Heart left ventricle (tissue), 16 donors: ENCODE results near the gene KIRREL3. TPM values are rescaled to one million over a fixed set of nuclear protein-coding genes. Genes with fewer than 3 reads are reported as not detected.

Experiments
- ATAC-seq, 4 donors: fragments of 200-7000 bp; cut with Tn5 transposase; one replicate each; pipeline ENCODE4 v1.9.1; 2020 to 2022; ENCODE audit warnings: moderate library complexity in 4 of 4, mild to moderate bottlenecking in 3 of 4, moderate number of reproducible peaks in 1 of 4
- DNase-seq, 5 donors: peaks; one replicate each; pipeline ENCODE4 v3.0.0-alpha.2; 2020
- H3K27ac ChIP-seq, 12 donors: fragments of 200-600 bp; sonication (generic) in 4 of 12; one replicate each; pipeline versions ENCODE4 v1.5.0 to v1.8.0; 2016 to 2022; ENCODE audit warnings: mild to moderate bottlenecking in 2 of 12
- H3K27me3 ChIP-seq, 9 donors: fragments of 200-600 bp; sonication (generic) in 2 of 9; one replicate each; pipeline versions ENCODE4 v1.5.1 to v1.8.0; 2016 to 2022; ENCODE audit warnings: mild to moderate bottlenecking in 3 of 9
- H3K36me3 ChIP-seq, 9 donors: fragments of 200-600 bp; sonication (generic) in 2 of 9; one replicate each; pipeline versions ENCODE4 v1.5.0 to v1.8.0; 2018 to 2022; ENCODE audit warnings: mild to moderate bottlenecking in 2 of 9
- H3K4me1 ChIP-seq, 12 donors: fragments of 200-600 bp; sonication (generic) in 4 of 12; one replicate each; pipeline versions ENCODE4 v1.5.0 to v1.8.0; 2016 to 2022; ENCODE audit warnings: mild to moderate bottlenecking in 3 of 12
- H3K4me3 ChIP-seq, 12 donors: fragments of 200-600 bp; sonication (generic) in 4 of 12; one replicate each; pipeline versions ENCODE4 v1.5.0 to v1.8.0; 2017 to 2022; ENCODE audit warnings: mild to moderate bottlenecking in 9 of 12, moderate library complexity in 4 of 12
- H3K9me3 ChIP-seq, 12 donors: fragments of 200-600 bp; sonication (generic) in 4 of 12; one replicate each; pipeline versions ENCODE4 v1.5.0 to v1.8.0; 2016 to 2022; ENCODE audit warnings: mild to moderate bottlenecking in 1 of 12
- POLR2A ChIP-seq, 2 donors: fragments of 450-650 bp; IDR thresholded peaks; one replicate each; pipeline ENCODE4 v1.6.1; 2017; ENCODE audit warnings: antibody characterized with exemption in 2 of 2, mild to moderate bottlenecking in 2 of 2, moderate library complexity in 2 of 2
- WGBS, 4 donors: extraction: QIAGEN DNeasy Blood & Tissue Kit in 2 of 4; methylation state at CpG; one replicate each; pipeline versions ENCODE4 v1.1.5 to v1.1.7; 2013 to 2018; 5-methylcytosine and 5-hydroxymethylcytosine counted together
- intact Hi-C, 10 donors: fragments of 100-400 bp; cut with DNase I; formaldehyde crosslinking; loops; one replicate each; pipeline versions ENCODE4 v1.11.1 to v1.14.2; 2022
- polyA plus RNA-seq, 2 donors: library from polyadenylated mRNA; stranded (reverse); fragments of 200-250 nt; gene quantifications; one replicate each; pipeline ENCODE4 v1.2.3, GENCODE V29; 2013
- total RNA-seq, 9 donors: library from RNA; depleted of rRNA in 2 of 9; stranded (reverse); fragments of >200 nt in 2 of 9; fragmentation: NEBNext Ultra II Directional in 3 of 9; extraction: Animal tissue kit (Norgen Biotek cat#: 25700) in 3 of 9; gene quantifications; one replicate each; pipeline versions ENCODE4 v1.1.0 to v1.2.4, GENCODE V29; 2016 to 2023
- TF ChIP-seq, protein P1 (sequence below), 12 donors: fragments of 200-600 bp; sonication (generic) in 4 of 12; IDR thresholded peaks; one replicate each; pipeline versions ENCODE4 v1.5.0 to v1.8.0; 2018 to 2022; ENCODE audit warnings: antibody characterized with exemption in 12 of 12, mild to moderate bottlenecking in 5 of 12
- donor health status: ischemic (EF 13 %, LVEDD 7.1; RV severe dilation, severe dysfunction).
- donor health status: healthy with polysubstance abuse.
- donor health status: DM: no; HTN: yes; CAD: no.
- donor health status: DM: no; HTN: no; CAD: no.
- donor health status: ischemic (EF 25% LVEDD 6.9; RV normal size, moderate dysfunction).
- donor health status: ischemic (EF 25% LVEDD 5.7; RV mildly dilated, moderate dysfunction).
- donor health status: healthy.
- donor health status: DM: yes; HTN: yes; CAD: no.
- donor health status: ischemic (EF 35%, LVEDD 5.7; RV mildly dilated, moderate dysfunction).
- donor health status: nonischemic (EF 11% LVEDD 7.7; RV severe dilation, severe dysfunction).
- donor health status: DM: yes; HTN: yes; CAD: no.
- donor health status: PGD.
- donor health status: ischemic (EF 29% LVEDD 5.4; RV normal size, mild dysfunction).
- donor health status: nonischemic (EF 23%, LVEDD 6.1; RV moderate dilation, normal function).

KIRREL3 gene
- total and polyA plus RNA-seq, 11 donors, result 0.08 to 1.3 (median 0.27) TPM

DNA sequence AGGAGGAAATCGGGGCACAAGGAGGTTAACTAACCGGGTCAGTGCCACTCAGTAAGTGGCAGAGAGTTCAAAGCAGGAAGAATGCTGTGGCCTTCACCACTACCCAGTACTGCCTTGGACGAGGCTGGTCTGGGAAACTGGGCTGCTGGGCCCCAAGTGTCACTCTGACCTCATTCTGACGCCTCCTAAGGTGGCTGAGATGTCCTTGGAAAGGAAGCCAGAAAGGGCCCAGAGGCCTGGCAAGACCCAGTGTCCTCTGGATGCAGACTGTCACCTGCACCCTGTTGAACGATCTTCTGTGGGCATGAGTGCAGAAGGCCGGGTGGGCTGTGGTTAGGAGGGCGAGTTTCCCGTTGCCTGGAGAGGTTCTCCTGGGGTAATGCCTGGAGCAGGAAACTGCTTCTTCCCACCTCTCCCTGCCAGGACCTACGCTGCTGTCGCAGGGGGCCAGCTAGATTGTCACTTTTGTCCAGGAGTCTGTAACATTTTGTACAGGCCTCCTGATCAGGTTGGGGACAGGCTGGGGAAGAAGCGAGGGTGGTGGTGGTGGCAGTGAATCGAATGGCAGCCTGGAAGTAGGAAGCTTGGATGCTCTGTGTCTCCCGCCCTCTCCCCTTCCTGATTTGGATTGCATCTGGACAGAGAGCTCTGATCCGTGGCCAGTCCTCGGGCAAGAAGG lies 540.0 kb downstream of the KIRREL3 start:
- intact Hi-C loops, result no loop called here
- Histone ChIP-seq H3K4me1 (peaks cover 0 to 12% (median 4%) of the 10 kb centered on the region in 12 donors), H3K9me3 (no peaks in the 10 kb centered on the region), H3K27me3 (peaks cover 0 to 5% (median 0%) of the 10 kb centered on the region in 9 donors), H3K27ac (no peak overlapping the region), H3K4me3 (no peak overlapping the region), H3K36me3 (no peaks in the 10 kb centered on the region)
- DNase-seq (peak in 1 of 5 donors; percentile 47), ATAC-seq (peak in 2 of 4 donors; percentile 27 to 40)
- 72 to 81% (median 79%) methylated on average over 14 to 15 of the region's 15 CpGs for WGBS, 4 donors
- TF ChIP-seq, protein P1, sequence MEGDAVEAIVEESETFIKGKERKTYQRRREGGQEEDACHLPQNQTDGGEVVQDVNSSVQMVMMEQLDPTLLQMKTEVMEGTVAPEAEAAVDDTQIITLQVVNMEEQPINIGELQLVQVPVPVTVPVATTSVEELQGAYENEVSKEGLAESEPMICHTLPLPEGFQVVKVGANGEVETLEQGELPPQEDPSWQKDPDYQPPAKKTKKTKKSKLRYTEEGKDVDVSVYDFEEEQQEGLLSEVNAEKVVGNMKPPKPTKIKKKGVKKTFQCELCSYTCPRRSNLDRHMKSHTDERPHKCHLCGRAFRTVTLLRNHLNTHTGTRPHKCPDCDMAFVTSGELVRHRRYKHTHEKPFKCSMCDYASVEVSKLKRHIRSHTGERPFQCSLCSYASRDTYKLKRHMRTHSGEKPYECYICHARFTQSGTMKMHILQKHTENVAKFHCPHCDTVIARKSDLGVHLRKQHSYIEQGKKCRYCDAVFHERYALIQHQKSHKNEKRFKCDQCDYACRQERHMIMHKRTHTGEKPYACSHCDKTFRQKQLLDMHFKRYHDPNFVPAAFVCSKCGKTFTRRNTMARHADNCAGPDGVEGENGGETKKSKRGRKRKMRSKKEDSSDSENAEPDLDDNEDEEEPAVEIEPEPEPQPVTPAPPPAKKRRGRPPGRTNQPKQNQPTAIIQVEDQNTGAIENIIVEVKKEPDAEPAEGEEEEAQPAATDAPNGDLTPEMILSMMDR (IDR thresholded peaks at IDR 0.05), result no peak
- no peak for TF ChIP-seq POLR2A (IDR thresholded peaks at IDR 0.05)

DNA sequence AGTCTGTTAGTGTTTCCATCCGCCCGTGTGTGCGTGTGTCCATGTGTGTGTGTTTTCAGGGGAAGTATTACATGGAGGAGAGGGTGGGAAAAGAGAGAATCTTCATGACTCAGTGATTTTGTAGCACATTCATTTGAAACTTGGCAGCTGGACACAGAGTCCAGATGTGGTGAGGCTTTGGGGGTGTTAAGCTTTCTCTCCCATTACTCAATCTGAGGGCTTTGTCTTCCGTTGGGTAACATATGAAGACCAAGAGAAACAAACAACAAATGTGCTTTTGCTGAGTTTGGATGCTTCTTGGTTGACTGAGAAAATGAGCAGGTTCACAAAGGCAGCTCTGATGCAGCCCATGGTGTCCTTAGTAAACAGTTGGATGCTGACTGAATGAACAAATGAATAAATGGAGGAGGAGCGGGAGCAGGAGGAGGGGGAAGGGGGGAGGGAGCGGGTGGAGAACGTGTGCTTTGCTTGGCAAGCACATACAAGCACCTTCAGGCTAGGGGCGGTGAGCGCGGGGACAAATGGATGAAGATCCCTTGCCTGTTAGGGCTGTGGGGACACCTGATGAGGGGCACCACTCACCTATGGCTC lies 540.8 kb downstream of the KIRREL3 start:
- peaks cover 0 to 5% (median 0%) of the 10 kb centered on the region in 9 donors for H3K27me3 ChIP-seq
- ATAC-seq (peak; percentile 17 to 73 (median 50)), DNase-seq (peak in 1 of 5 donors; percentile 20)
- peaks cover 0 to 4% (median 0%) of the 10 kb centered on the region in 12 donors for H3K4me1 ChIP-seq
- TF ChIP-seq, protein P1 (IDR thresholded peaks at IDR 0.05), result no peak
- no peak for TF ChIP-seq POLR2A (IDR thresholded peaks at IDR 0.05)
- H3K4me3 ChIP-seq, result no peak overlapping the region
- no peaks in the 10 kb centered on the region for H3K9me3 ChIP-seq
- WGBS, 4 donors, result 68 to 81% (median 74%) methylated on average over 10 of the region's 10 CpGs
- intact Hi-C loops, result no loop called here
- no peaks in the 10 kb centered on the region for H3K36me3 ChIP-seq
- no peak overlapping the region for H3K27ac ChIP-seq

DNA sequence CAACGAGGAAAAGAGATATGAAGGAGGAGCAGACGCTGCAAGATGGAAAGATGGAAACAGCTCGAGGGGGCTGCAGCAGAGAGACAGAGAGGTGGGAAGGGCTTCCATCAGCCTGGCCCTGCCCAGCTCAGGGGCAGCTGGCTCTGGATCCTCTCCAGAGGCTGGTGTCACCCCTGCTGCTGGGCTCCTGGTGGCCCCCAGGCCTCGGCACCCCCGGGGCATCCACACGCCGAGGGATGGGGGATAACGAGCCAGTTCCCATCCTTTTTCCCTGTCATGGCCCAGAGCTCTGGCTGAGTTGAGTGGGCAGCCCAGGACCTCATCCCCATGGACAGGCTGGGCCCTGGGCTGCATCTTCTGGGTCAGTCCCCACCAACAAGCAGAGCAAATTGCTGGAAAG lies 542.8 kb downstream of the KIRREL3 start:
- H3K36me3 ChIP-seq, result no peaks in the 10 kb centered on the region
- no peak for DNase-seq
- H3K27me3 ChIP-seq, result peaks cover 0 to 16% (median 0%) of the 10 kb centered on the region in 9 donors
- intact Hi-C loops, result no loop called here
- H3K4me1 ChIP-seq, result no peaks in the 10 kb centered on the region
- no peak overlapping the region for H3K27ac ChIP-seq
- no peak overlapping the region for H3K4me3 ChIP-seq
- ATAC-seq, result no peak
- H3K9me3 ChIP-seq, result no peaks in the 10 kb centered on the region
- 69 to 81% (median 71%) methylated on average over 8 of the region's 8 CpGs for WGBS, 4 donors
- TF ChIP-seq POLR2A (IDR thresholded peaks at IDR 0.05), result no peak
- TF ChIP-seq, protein P1 (IDR thresholded peaks at IDR 0.05), result no peak

DNA sequence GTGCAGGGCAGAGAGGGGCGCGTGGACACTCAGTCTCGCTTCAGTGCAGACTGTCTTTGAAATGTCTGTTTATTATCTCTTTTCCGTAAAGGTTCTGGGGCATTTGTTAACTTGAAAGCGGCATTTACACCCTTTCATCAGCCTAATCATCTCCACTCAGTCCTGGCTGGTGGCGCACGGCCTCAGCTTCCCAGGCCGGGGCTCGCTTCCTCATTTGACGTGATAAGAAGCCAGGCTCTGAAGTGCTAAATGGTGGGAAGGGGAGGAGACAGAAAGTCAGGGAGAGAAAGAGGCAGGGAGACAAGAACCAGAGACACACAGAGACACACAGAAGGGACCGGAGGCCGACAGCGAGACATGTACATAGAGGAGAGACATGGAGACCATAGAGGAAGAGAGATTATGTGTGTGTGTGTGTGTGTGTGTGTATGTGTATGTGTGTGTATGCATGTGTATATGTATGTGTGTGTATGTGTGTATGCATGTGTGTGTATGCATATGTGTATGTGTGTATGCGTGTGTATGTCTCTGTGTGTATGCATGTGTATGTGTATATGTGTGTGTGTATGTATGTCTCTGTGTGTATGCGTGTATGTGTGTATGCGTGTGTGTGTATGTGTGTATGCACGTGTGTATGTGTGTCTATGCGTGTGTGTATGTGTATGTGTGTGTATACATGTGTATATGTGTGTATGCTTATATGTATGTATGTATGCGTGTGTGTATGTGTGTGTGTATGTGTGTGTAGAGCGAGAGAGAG lies 543.6 kb downstream of the KIRREL3 start:
- H3K9me3 ChIP-seq, result no peaks in the 10 kb centered on the region
- ATAC-seq (no peak), DNase-seq (no peak)
- H3K27me3 ChIP-seq, result peaks cover 0 to 16% (median 0%) of the 10 kb centered on the region in 9 donors
- TF ChIP-seq POLR2A (IDR thresholded peaks at IDR 0.05), result no peak
- TF ChIP-seq, protein P1 (IDR thresholded peaks at IDR 0.05), result no peak
- H3K4me3 ChIP-seq, result no peak overlapping the region
- H3K36me3 ChIP-seq, result no peaks in the 10 kb centered on the region
- no peaks in the 10 kb centered on the region for H3K4me1 ChIP-seq
- H3K27ac ChIP-seq, result no peak overlapping the region
- intact Hi-C loops, result no loop called here
- WGBS, 4 donors, result 72 to 81% (median 77%) methylated on average over 20 of the region's 20 CpGs
